GM23248 (cell line): Measurements from ENCODE around the gene CACNA1C.

ENCODE experiments used
- EZH2 ChIP-seq: fragments of 200-600 bp; sonication (generic); IDR thresholded peaks from 2 replicates; pipeline ENCODE4 v1.6.1; 2018; ENCODE audit warnings: antibody characterized with exemption, mild to moderate bottlenecking; ENCODE audit not compliant: insufficient read depth, poor library complexity, severe bottlenecking
- EZH2phosphoT487 ChIP-seq: fragments of 200-600 bp; sonication (generic); IDR thresholded peaks from 2 replicates; pipeline ENCODE4 v1.6.1; 2018; ENCODE audit warnings: antibody characterized with exemption, moderate library complexity, mild to moderate bottlenecking, low read depth; ENCODE audit not compliant: insufficient read depth

GRCh38 chr12:2084553-2085296 lies 31.9 kb downstream of the CACNA1C start:
- TF ChIP-seq EZH2: no peak
- TF ChIP-seq EZH2phosphoT487: no peak
